Measurements from ENCODE around the gene OARD1. TPM values are rescaled to one million over a fixed set of nuclear protein-coding genes. Genes with fewer than 3 reads are reported as not detected.

Gene OARD1
- polyA plus RNA-seq, 1 of the 3 experiments (the other 2 are of a cell fraction): 5.6 TPM

DNA sequence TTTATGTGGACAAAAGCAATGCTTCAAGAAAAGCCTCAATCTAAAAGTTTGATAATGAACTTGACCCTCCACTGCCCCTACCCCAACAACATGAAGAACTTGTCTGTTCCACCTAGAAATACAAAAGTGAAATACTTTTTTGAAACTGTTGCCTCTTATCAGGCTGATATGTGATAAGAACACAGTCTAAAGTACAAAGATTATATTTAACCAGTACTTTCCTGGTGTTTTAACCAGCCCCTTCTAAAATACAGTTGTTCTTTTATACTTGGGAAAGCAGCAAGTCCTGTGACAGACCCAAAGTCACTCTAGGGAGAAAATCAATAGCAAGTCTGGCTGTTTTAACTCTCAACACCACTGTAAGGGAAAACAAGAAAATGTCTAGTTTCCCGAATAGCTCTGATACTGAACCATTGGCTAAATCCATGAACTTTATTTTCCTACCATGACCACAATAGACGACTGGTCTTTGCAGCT lies 6.6 kb downstream of the OARD1 start:
- CTCF ChIA-PET: interaction anchor here (0.6 to 1.2 kb wide), 8 partner anchors 9 to 1111 kb away, joined by 3 to 5 read pairs (median 4); no protein-coding TSS in a partner anchor
- H3K9me2 ChIP-seq: no peaks in the 10 kb centered on the region
- no peaks in the 10 kb centered on the region for H3K27me3 ChIP-seq (ENCODE audit: insufficient read depth)
- no peak overlapping the region for H3K9ac ChIP-seq
- no peak overlapping the region for H3K4me3 ChIP-seq (ENCODE audit: low read depth in 2 of 2, low read length in 1 of 2)
- no peak for DNase-seq
- H3K4me2 ChIP-seq: no peak overlapping the region
- H2AFZ ChIP-seq (ENCODE audit: low read depth): no peak overlapping the region
- peaks cover 0 to under 1% of the 10 kb centered on the region in 2 experiments; a peak in 2 of 4 replicates for H3K4me1 ChIP-seq (ENCODE audit: control insufficient read depth in 1 of 2, insufficient read depth in 2 of 2, low read depth in 1 of 2, low read length in 1 of 2)
- 92% methylated on average over 2 of the region's 2 CpGs for WGBS (ENCODE audit: low lambda C conversion rate)
- peaks cover 51 to 61% of the 10 kb centered on the region in 2 experiments for H3K36me3 ChIP-seq (replicated peaks in 1 of 2; ENCODE audit: control insufficient read depth in 1 of 2, insufficient read depth in 2 of 2, low read length in 1 of 2)
- H3K9me3 ChIP-seq: no peaks in the 10 kb centered on the region
- no peaks in the 10 kb centered on the region for H4K20me1 ChIP-seq (ENCODE audit: insufficient read depth)
- POLR2A ChIA-PET: no interaction called here
- H3K79me2 ChIP-seq (ENCODE audit: insufficient read depth): peaks cover 6% of the 10 kb centered on the region
- TF ChIP-seq RFX5 (IDR thresholded peaks at IDR 0.05; ENCODE audit: low read length) (no peak), FOXJ3 (CRISPR knock-in tag; IDR thresholded peaks at IDR 0.05) (no peak), POLR2AphosphoS5 (IDR thresholded peaks at IDR 0.05; ENCODE audit: low read depth, low read length) (no peak), RCOR1 (IDR thresholded peaks at IDR 0.05; ENCODE audit: low read length) (no peak), SMC3 (IDR thresholded peaks at IDR 0.05; ENCODE audit: low read depth, low read length) (no peak), TAF1 (IDR thresholded peaks at IDR 0.05; ENCODE audit: borderline replicate concordance, low read depth, low read length) (no peak), GABPA (IDR thresholded peaks at IDR 0.05; ENCODE audit: low read depth) (no peak), RAD21 (IDR thresholded peaks at IDR 0.05; ENCODE audit: low read length) (no peak), YY1 (IDR thresholded peaks at IDR 0.05; ENCODE audit: low read depth) (no peak), TCF12 (IDR thresholded peaks at IDR 0.05) (no peak)
- TF ChIP-seq, protein P1, sequence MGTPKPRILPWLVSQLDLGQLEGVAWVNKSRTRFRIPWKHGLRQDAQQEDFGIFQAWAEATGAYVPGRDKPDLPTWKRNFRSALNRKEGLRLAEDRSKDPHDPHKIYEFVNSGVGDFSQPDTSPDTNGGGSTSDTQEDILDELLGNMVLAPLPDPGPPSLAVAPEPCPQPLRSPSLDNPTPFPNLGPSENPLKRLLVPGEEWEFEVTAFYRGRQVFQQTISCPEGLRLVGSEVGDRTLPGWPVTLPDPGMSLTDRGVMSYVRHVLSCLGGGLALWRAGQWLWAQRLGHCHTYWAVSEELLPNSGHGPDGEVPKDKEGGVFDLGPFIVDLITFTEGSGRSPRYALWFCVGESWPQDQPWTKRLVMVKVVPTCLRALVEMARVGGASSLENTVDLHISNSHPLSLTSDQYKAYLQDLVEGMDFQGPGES (IDR thresholded peaks at IDR 0.05; ENCODE audit: low read depth, low read length): no peak
- TF ChIP-seq, protein P2, sequence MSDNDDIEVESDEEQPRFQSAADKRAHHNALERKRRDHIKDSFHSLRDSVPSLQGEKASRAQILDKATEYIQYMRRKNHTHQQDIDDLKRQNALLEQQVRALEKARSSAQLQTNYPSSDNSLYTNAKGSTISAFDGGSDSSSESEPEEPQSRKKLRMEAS (IDR thresholded peaks at IDR 0.05; ENCODE audit: low read depth): no peak
- no peak overlapping the region for H3K27ac ChIP-seq (ENCODE audit: low read depth in 2 of 2, low read length in 1 of 2)
- H3F3A ChIP-seq (replicated peaks; ENCODE audit: insufficient read depth): peaks cover 6% of the 10 kb centered on the region

DNA sequence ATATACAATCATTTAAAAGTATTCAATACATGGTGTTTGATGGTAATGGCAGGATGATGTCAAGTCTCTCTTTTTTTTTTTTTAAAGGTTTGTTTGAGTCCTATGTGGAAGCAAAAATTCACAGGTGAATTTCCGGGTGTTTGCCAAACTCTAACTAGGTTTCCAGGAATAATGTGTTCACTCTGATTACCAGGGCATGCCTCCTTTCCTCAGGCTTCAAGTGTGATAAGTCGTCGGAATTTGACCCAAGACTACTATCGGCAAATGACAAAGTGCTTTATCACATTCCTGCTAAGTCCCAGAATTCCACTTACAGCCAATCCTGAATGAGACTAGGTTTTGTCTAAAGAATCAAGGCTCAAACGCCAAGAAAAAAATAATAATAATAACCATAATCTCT lies 7.3 kb downstream of the OARD1 start:
- no peaks in the 10 kb centered on the region; a peak in 1 of 4 replicates for H3K4me1 ChIP-seq (ENCODE audit: control insufficient read depth in 1 of 2, insufficient read depth in 2 of 2, low read depth in 1 of 2, low read length in 1 of 2)
- H3K27ac ChIP-seq (ENCODE audit: low read depth in 2 of 2, low read length in 1 of 2): no peak overlapping the region; a peak in 1 of 4 replicates
- no peak for DNase-seq
- H3K9ac ChIP-seq: no peak overlapping the region
- 96% methylated on average over 5 of the region's 5 CpGs for WGBS (ENCODE audit: low lambda C conversion rate)
- no peak overlapping the region for H3K4me2 ChIP-seq
- POLR2A ChIA-PET: no interaction called here
- no peaks in the 10 kb centered on the region; the same call in none of the 2 replicates for H3K79me2 ChIP-seq (ENCODE audit: insufficient read depth)
- H3F3A ChIP-seq (replicated peaks; ENCODE audit: insufficient read depth): peaks cover 6% of the 10 kb centered on the region
- no peaks in the 10 kb centered on the region for H3K9me2 ChIP-seq
- no peak overlapping the region for H2AFZ ChIP-seq (ENCODE audit: low read depth)
- no peaks in the 10 kb centered on the region for H4K20me1 ChIP-seq (ENCODE audit: insufficient read depth)
- CTCF ChIA-PET: interaction anchor here (1.4 kb wide), 2 partner anchors 9 to 37 kb away, joined by 3 to 7 read pairs; no protein-coding TSS in a partner anchor
- no peak overlapping the region for H3K4me3 ChIP-seq (ENCODE audit: low read depth in 2 of 2, low read length in 1 of 2)
- no peaks in the 10 kb centered on the region for H3K27me3 ChIP-seq (ENCODE audit: insufficient read depth)
- H3K36me3 ChIP-seq (replicated peaks in 1 of 2; ENCODE audit: control insufficient read depth in 1 of 2, insufficient read depth in 2 of 2, low read length in 1 of 2): peaks cover 45 to 53% of the 10 kb centered on the region in 2 experiments
- no peaks in the 10 kb centered on the region for H3K9me3 ChIP-seq
- TF ChIP-seq POLR2AphosphoS5 (IDR thresholded peaks at IDR 0.05; ENCODE audit: low read depth, low read length): no peak
- TF ChIP-seq, protein P3, sequence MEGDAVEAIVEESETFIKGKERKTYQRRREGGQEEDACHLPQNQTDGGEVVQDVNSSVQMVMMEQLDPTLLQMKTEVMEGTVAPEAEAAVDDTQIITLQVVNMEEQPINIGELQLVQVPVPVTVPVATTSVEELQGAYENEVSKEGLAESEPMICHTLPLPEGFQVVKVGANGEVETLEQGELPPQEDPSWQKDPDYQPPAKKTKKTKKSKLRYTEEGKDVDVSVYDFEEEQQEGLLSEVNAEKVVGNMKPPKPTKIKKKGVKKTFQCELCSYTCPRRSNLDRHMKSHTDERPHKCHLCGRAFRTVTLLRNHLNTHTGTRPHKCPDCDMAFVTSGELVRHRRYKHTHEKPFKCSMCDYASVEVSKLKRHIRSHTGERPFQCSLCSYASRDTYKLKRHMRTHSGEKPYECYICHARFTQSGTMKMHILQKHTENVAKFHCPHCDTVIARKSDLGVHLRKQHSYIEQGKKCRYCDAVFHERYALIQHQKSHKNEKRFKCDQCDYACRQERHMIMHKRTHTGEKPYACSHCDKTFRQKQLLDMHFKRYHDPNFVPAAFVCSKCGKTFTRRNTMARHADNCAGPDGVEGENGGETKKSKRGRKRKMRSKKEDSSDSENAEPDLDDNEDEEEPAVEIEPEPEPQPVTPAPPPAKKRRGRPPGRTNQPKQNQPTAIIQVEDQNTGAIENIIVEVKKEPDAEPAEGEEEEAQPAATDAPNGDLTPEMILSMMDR (IDR thresholded peaks at IDR 0.05): no peak
- TF ChIP-seq, protein P4, sequence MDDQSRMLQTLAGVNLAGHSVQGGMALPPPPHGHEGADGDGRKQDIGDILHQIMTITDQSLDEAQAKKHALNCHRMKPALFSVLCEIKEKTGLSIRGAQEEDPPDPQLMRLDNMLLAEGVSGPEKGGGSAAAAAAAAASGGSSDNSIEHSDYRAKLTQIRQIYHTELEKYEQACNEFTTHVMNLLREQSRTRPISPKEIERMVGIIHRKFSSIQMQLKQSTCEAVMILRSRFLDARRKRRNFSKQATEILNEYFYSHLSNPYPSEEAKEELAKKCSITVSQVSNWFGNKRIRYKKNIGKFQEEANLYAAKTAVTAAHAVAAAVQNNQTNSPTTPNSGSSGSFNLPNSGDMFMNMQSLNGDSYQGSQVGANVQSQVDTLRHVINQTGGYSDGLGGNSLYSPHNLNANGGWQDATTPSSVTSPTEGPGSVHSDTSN (IDR thresholded peaks at IDR 0.05): no peak
- no peak for TF ChIP-seq NRF1 (IDR thresholded peaks at IDR 0.05; ENCODE audit: low read depth, low read length)
- no peak for TF ChIP-seq EZH2phosphoT487 (IDR thresholded peaks at IDR 0.05; ENCODE audit: borderline replicate concordance, low read depth)
- TF ChIP-seq, protein P5, sequence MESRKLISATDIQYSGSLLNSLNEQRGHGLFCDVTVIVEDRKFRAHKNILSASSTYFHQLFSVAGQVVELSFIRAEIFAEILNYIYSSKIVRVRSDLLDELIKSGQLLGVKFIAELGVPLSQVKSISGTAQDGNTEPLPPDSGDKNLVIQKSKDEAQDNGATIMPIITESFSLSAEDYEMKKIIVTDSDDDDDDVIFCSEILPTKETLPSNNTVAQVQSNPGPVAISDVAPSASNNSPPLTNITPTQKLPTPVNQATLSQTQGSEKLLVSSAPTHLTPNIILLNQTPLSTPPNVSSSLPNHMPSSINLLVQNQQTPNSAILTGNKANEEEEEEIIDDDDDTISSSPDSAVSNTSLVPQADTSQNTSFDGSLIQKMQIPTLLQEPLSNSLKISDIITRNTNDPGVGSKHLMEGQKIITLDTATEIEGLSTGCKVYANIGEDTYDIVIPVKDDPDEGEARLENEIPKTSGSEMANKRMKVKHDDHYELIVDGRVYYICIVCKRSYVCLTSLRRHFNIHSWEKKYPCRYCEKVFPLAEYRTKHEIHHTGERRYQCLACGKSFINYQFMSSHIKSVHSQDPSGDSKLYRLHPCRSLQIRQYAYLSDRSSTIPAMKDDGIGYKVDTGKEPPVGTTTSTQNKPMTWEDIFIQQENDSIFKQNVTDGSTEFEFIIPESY (IDR thresholded peaks at IDR 0.05; ENCODE audit: borderline replicate concordance, low read depth): no peak
- TF ChIP-seq RXRA (IDR thresholded peaks at IDR 0.05; ENCODE audit: borderline replicate concordance, low read depth): no peak
- TF ChIP-seq, protein P1 (IDR thresholded peaks at IDR 0.05; ENCODE audit: low read depth, low read length): no peak
- TF ChIP-seq JUND (IDR thresholded peaks at IDR 0.05): no peak
- TF ChIP-seq FOXM1 (IDR thresholded peaks at IDR 0.05; ENCODE audit: low read depth): no peak
